ENCODE results near the gene UBE2S. TPM values are rescaled to one million over a fixed set of nuclear protein-coding genes. Genes with fewer than 3 reads are reported as not detected.

The UBE2S gene
- polyA plus RNA-seq, 4 donors: 42.3 to 56.0 (median 48.8) TPM

Other genes with a start within 250 kb of the UBE2S start
- gene DNAAF3, start 241.2 kb downstream of the UBE2S start, polyA plus RNA-seq (ENCODE audit: insufficient read length in 4 of 4): 10 to 100 TPM in 1 of 4 donors, 1 to 10 TPM in 3; 2.0 to 10.4 (median 7.7) TPM
- under 1 TPM; 0.09 to 0.52 (median 0.29) TPM for gene SYT5, start 227.5 kb downstream of the UBE2S start, polyA plus RNA-seq (ENCODE audit: insufficient read length in 4 of 4)
- gene PTPRH, start 198.3 kb downstream of the UBE2S start, polyA plus RNA-seq (ENCODE audit: insufficient read length in 4 of 4): 1 to 10 TPM in 1 of 4 donors, under 1 TPM in 3; 0.11 to 2.8 (median 0.26) TPM
- gene TMEM86B, start 179.0 kb downstream of the UBE2S start, polyA plus RNA-seq (ENCODE audit: insufficient read length in 4 of 4): 1 to 10 TPM; 2.1 to 5.7 (median 4.0) TPM
- gene PPP6R1, start 148.8 kb downstream of the UBE2S start, polyA plus RNA-seq (ENCODE audit: insufficient read length in 4 of 4): 10 to 100 TPM; 30.0 to 58.5 (median 41.8) TPM
- 10 to 100 TPM; 20.7 to 46.5 (median 25.4) TPM for gene HSPBP1, start 127.7 kb downstream of the UBE2S start, polyA plus RNA-seq (ENCODE audit: insufficient read length in 4 of 4)
- 10 to 100 TPM; 12.8 to 20.6 (median 15.5) TPM for gene BRSK1, start 123.8 kb downstream of the UBE2S start, polyA plus RNA-seq (ENCODE audit: insufficient read length in 4 of 4)
- gene TMEM150B, start 82.4 kb downstream of the UBE2S start, polyA plus RNA-seq (ENCODE audit: insufficient read length in 4 of 4): 1 to 10 TPM in 2 of 4 donors, under 1 TPM in 2; 0.80 to 2.0 (median 1.0) TPM
- 10 to 100 TPM; 13.3 to 33.5 (median 17.0) TPM for gene KMT5C, start 67.9 kb downstream of the UBE2S start, polyA plus RNA-seq (ENCODE audit: insufficient read length in 4 of 4)
- gene COX6B2, start 53.1 kb downstream of the UBE2S start, polyA plus RNA-seq (ENCODE audit: insufficient read length in 4 of 4): 1 to 10 TPM in 2 of 4 donors, under 1 TPM in 2; 0.49 to 1.5 (median 0.83) TPM
- under 1 TPM; 0.13 to 0.31 (median 0.17) TPM for gene GARIN5B, start 44.5 kb downstream of the UBE2S start, polyA plus RNA-seq (ENCODE audit: insufficient read length in 4 of 4)
- 1 to 10 TPM in 2 of 4 donors, under 1 TPM in 2; 0.79 to 1.7 (median 1.1) TPM for gene IL11, start 37.3 kb downstream of the UBE2S start, polyA plus RNA-seq (ENCODE audit: insufficient read length in 4 of 4)
- gene TMEM190, start 31.0 kb downstream of the UBE2S start, polyA plus RNA-seq (ENCODE audit: insufficient read length in 4 of 4): under 1 TPM in 2 of 4 donors, not detected in 2; 0.72 to 0.76 TPM
- 1 to 10 TPM in 1 of 4 donors, under 1 TPM in 3; 0.31 to 2.2 (median 0.49) TPM for gene TMEM238, start 23.5 kb downstream of the UBE2S start, polyA plus RNA-seq (ENCODE audit: insufficient read length in 4 of 4)
- gene RPL28, start 21.9 kb downstream of the UBE2S start, polyA plus RNA-seq (ENCODE audit: insufficient read length in 4 of 4): 1,000 to 10,000 TPM in 2 of 4 donors, 100 to 1,000 TPM in 2; 965 to 1,435 (median 1,000) TPM
- under 1 TPM; 0.13 to 0.33 (median 0.22) TPM for gene SHISA7, start 35.5 kb upstream of the UBE2S start, polyA plus RNA-seq (ENCODE audit: insufficient read length in 4 of 4)
- gene ISOC2, start 53.9 kb upstream of the UBE2S start, polyA plus RNA-seq (ENCODE audit: insufficient read length in 4 of 4): 10 to 100 TPM; 30.2 to 52.6 (median 33.0) TPM
- not detected for gene C19orf85, start 57.0 kb upstream of the UBE2S start, polyA plus RNA-seq (ENCODE audit: insufficient read length in 4 of 4)
- gene ZNF628, start 68.8 kb upstream of the UBE2S start, polyA plus RNA-seq (ENCODE audit: insufficient read length in 4 of 4): 1 to 10 TPM; 2.1 to 5.3 (median 3.2) TPM
- 10 to 100 TPM; 31.4 to 56.7 (median 46.4) TPM for gene NAT14, start 77.4 kb upstream of the UBE2S start, polyA plus RNA-seq (ENCODE audit: insufficient read length in 4 of 4)
- gene SSC5D, start 80.6 kb upstream of the UBE2S start, polyA plus RNA-seq (ENCODE audit: insufficient read length in 4 of 4): 1 to 10 TPM; 1.9 to 7.0 (median 3.1) TPM
- gene SBK2, start 129.3 kb upstream of the UBE2S start, polyA plus RNA-seq (ENCODE audit: insufficient read length in 4 of 4): under 1 TPM; 0.36 to 0.96 (median 0.80) TPM
- under 1 TPM in 1 of 4 donors, not detected in 3; 0.15 TPM for gene SBK3, start 137.8 kb upstream of the UBE2S start, polyA plus RNA-seq (ENCODE audit: insufficient read length in 4 of 4)
- gene ZNF579, start 173.1 kb upstream of the UBE2S start, polyA plus RNA-seq (ENCODE audit: insufficient read length in 4 of 4): 10 to 100 TPM; 12.8 to 22.2 (median 14.1) TPM
- 10 to 100 TPM; 19.0 to 24.4 (median 19.7) TPM for gene FIZ1, start 191.7 kb upstream of the UBE2S start, polyA plus RNA-seq (ENCODE audit: insufficient read length in 4 of 4)
- 10 to 100 TPM in 1 of 4 donors, 1 to 10 TPM in 3; 4.6 to 13.3 (median 6.7) TPM for gene ZNF524, start 192.5 kb upstream of the UBE2S start, polyA plus RNA-seq (ENCODE audit: insufficient read length in 4 of 4)
- gene ZNF865, start 197.9 kb upstream of the UBE2S start, polyA plus RNA-seq (ENCODE audit: insufficient read length in 4 of 4): 10 to 100 TPM in 1 of 4 donors, 1 to 10 TPM in 3; 6.8 to 13.0 (median 7.9) TPM
- gene ZNF784, start 216.8 kb upstream of the UBE2S start, polyA plus RNA-seq (ENCODE audit: insufficient read length in 4 of 4): 10 to 100 TPM in 2 of 4 donors, 1 to 10 TPM in 2; 5.3 to 14.2 (median 9.9) TPM
- gene ZNF580, start 233.2 kb upstream of the UBE2S start, polyA plus RNA-seq (ENCODE audit: insufficient read length in 4 of 4): 10 to 100 TPM; 36.3 to 63.9 (median 38.9) TPM
- gene ZNF581, start 235.9 kb upstream of the UBE2S start, polyA plus RNA-seq (ENCODE audit: insufficient read length in 4 of 4): 10 to 100 TPM; 19.1 to 32.4 (median 23.7) TPM
- 10 to 100 TPM; 14.5 to 29.6 (median 19.3) TPM for gene CCDC106, start 240.4 kb upstream of the UBE2S start, polyA plus RNA-seq (ENCODE audit: insufficient read length in 4 of 4)
- gene U2AF2, start 247.2 kb upstream of the UBE2S start, polyA plus RNA-seq (ENCODE audit: insufficient read length in 4 of 4): 100 to 1,000 TPM; 146 to 227 (median 159) TPM

Measured in left renal pelvis (tissue), 4 donors.